Caco-2 (cell line): Measurements from ENCODE around the gene PRDX4. TPM values are rescaled to one million over a fixed set of nuclear protein-coding genes. Genes with fewer than 3 reads are reported as not detected.

Experiments
- BruUV-seq: library from RNA; stranded (reverse); fragments of 400-500 nt; replicated peaks from 2 replicates; lab custom pipeline; 2021; lab: Mats Ljungman, UMichigan
- CTCF ChIA-PET: fragments of 300-600 bp; sonication (Branson Sonifier 250); formaldehyde crosslinking; loops from one replicate; lab custom pipeline; 2022; ENCODE audit warnings: antibody characterized with exemption; lab: Charles Lee
- POLR2A ChIA-PET: fragments of 300-600 bp; sonication (Branson Sonifier 250); formaldehyde crosslinking; loops from one replicate; lab custom pipeline; 2022; ENCODE audit warnings: antibody characterized with exemption; lab: Charles Lee
- DNase-seq, 2 experiments: peaks; one replicate each; pipeline versions ENCODE4 v3.0.0 to v3.0.0-alpha.2; 2020 to 2022
- H3K27me3 ChIP-seq: replicated peaks from 2 replicates; pipeline ENCODE4 v1.6.0; 2011; ENCODE audit warnings: low read length; ENCODE audit not compliant: control insufficient read depth, insufficient read depth
- H3K36me3 ChIP-seq: 2 replicates; pipeline ENCODE4 v1.5.1; 2011; ENCODE audit warnings: low read length; ENCODE audit not compliant: control insufficient read depth, insufficient read depth
- H3K4me1 ChIP-seq: fragments of 250-450 bp; sonication (Bioruptor Pico); 2 replicates; pipeline ENCODE4 v1.5.1; 2020; ENCODE audit warnings: mild to moderate bottlenecking
- H3K4me3 ChIP-seq: 2 replicates; pipeline ENCODE4 v1.5.1; 2011; ENCODE audit warnings: low read depth, mild to moderate bottlenecking, control low read depth, low read length
- H3K9me3 ChIP-seq: fragments of 250-450 bp; sonication (Bioruptor Pico); 2 replicates; pipeline ENCODE4 v1.5.1; 2020; ENCODE audit warnings: mild to moderate bottlenecking, moderate library complexity
- H3K27ac Mint-ChIP-seq: one replicate; pipeline ENCODE4 v1.8.0; 2022; ENCODE audit warnings: mixed read lengths; ENCODE audit not compliant: unreplicated experiment
- H3K27me3 Mint-ChIP-seq: one replicate; pipeline ENCODE4 v1.8.0; 2022; ENCODE audit warnings: mixed read lengths; ENCODE audit not compliant: insufficient read depth, unreplicated experiment
- H3K36me3 Mint-ChIP-seq: one replicate; pipeline ENCODE4 v1.8.0; 2022; ENCODE audit warnings: mild to moderate bottlenecking, mixed read lengths; ENCODE audit not compliant: insufficient read depth, unreplicated experiment
- H3K4me1 Mint-ChIP-seq: one replicate; pipeline ENCODE4 v1.8.0; 2022; ENCODE audit warnings: low read depth, mixed read lengths; ENCODE audit not compliant: unreplicated experiment
- H3K4me3 Mint-ChIP-seq: one replicate; pipeline ENCODE4 v1.8.0; 2022; ENCODE audit warnings: mild to moderate bottlenecking, moderate library complexity, mixed read lengths; ENCODE audit not compliant: unreplicated experiment
- H3K9me3 Mint-ChIP-seq: one replicate; pipeline ENCODE4 v1.8.0; 2022; ENCODE audit warnings: mixed read lengths; ENCODE audit not compliant: unreplicated experiment
- CTCF ChIP-seq, 2 experiments: fragments of 200-600 bp in 1 of 2; IDR thresholded peaks; 1 replicate in 1 of 2; 2 replicates in 1 of 2; pipeline versions ENCODE4 v1.5.1 to v1.8.0; 2011 to 2022; ENCODE audit warnings: antibody characterized with exemption in 1 of 2, control low read depth in 1 of 2, inconsistent platforms in 1 of 2, low read depth in 1 of 2, low read length in 1 of 2, mild to moderate bottlenecking in 1 of 2, moderate library complexity in 1 of 2; ENCODE audit not compliant: insufficient read depth in 1 of 2, severe bottlenecking in 1 of 2, unreplicated experiment in 1 of 2
- intact Hi-C: fragments of 100-400 bp; cut with micrococcal nuclease; formaldehyde crosslinking; loops from one replicate; pipeline ENCODE4 v1.10.0; 2022; ENCODE audit not compliant: unreplicated experiment
- total RNA-seq: library from RNA; stranded (reverse); gene quantifications from 2 replicates; pipeline ENCODE4 v1.2.3, GENCODE V29; 2022

Gene PRDX4
- total RNA-seq, 1 experiment from 2014 or later = 185 TPM

DNA sequence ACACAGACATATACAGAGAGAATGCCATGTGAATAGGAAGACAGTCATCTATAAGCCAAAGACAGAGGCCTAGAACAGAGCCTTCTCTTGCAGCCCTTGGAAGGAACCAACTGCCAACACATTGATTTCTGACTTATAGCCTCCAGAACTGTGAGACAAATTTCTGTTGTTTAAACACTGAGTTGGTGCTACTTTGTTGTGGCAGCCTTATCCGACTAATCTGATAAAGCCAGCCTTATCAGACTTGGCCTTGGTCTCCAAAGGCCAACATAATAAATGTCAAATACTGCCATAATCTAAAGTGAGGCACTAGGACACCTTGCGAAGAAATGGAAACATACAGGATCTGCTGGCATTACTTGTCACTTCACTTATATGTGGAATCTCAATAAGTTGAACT, 24.3 kb upstream of the PRDX4 start:
- Mint-ChIP-seq H3K4me1 (no peaks in the 10 kb centered on the region), H3K4me3 (no peak overlapping the region), H3K27me3 (no peaks in the 10 kb centered on the region), H3K36me3 (no peaks in the 10 kb centered on the region), H3K27ac (no peak overlapping the region), H3K9me3 (peaks cover 20% of the 10 kb centered on the region)
- ChIA-PET CTCF (no interaction called here), POLR2A (no interaction called here)
- no peaks in the 10 kb centered on the region for H3K9me3 ChIP-seq
- H3K36me3 ChIP-seq = no peaks in the 10 kb centered on the region
- no peaks in the 10 kb centered on the region for H3K4me1 ChIP-seq
- TF ChIP-seq CTCF (IDR thresholded peaks at IDR 0.05; ENCODE audit: insufficient read depth in 1 of 2, low read depth in 1 of 2, low read length in 1 of 2, severe bottlenecking in 1 of 2, unreplicated experiment in 1 of 2) = no peak
- intact Hi-C loops = no loop called here
- BruUV-seq = no TSS peak
- H3K4me3 ChIP-seq = no peak overlapping the region
- DNase-seq = no peak
- no peaks in the 10 kb centered on the region for H3K27me3 ChIP-seq

GRCh38 chrX:23644744-23645143, 22.5 kb upstream of the PRDX4 start:
- H3K36me3 ChIP-seq = no peaks in the 10 kb centered on the region
- H3K27me3 ChIP-seq = no peaks in the 10 kb centered on the region
- no peak overlapping the region for H3K4me3 ChIP-seq
- DNase-seq = no peak
- H3K36me3 Mint-ChIP-seq = no peaks in the 10 kb centered on the region
- H3K4me1 Mint-ChIP-seq = no peaks in the 10 kb centered on the region
- CTCF ChIA-PET = no interaction called here
- no peak for TF ChIP-seq CTCF (IDR thresholded peaks at IDR 0.05; ENCODE audit: insufficient read depth in 1 of 2, low read depth in 1 of 2, low read length in 1 of 2, severe bottlenecking in 1 of 2, unreplicated experiment in 1 of 2)
- no peaks in the 10 kb centered on the region for H3K27me3 Mint-ChIP-seq
- peaks cover 12% of the 10 kb centered on the region for H3K9me3 Mint-ChIP-seq
- H3K4me1 ChIP-seq = no peaks in the 10 kb centered on the region
- intact Hi-C loops = no loop called here
- no peak overlapping the region for H3K27ac Mint-ChIP-seq
- no peaks in the 10 kb centered on the region for H3K9me3 ChIP-seq
- POLR2A ChIA-PET = no interaction called here
- BruUV-seq = no TSS peak
- H3K4me3 Mint-ChIP-seq = no peak overlapping the region

DNA sequence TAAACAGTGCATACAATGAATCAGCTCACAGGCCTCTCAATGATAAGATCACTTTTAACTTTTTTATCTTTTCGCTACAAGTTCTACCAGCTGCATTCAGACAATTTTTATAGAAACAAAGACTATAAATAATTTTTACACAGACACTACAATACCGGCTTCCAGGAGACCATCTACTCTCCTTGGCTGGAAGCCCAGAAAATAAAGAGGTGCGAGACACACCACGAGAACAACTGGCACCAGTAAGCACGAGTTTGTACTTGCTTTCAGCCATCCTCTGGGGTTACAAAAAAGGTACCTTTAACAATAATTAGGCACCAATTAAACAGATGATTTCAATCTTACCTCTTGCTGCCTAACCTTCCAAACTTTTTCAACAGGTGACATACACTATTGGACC, 11.2 kb upstream of the PRDX4 start:
- Mint-ChIP-seq H3K4me3 (no peak overlapping the region), H3K27ac (no peak overlapping the region), H3K9me3 (no peaks in the 10 kb centered on the region), H3K4me1 (peaks cover 6% of the 10 kb centered on the region), H3K27me3 (no peaks in the 10 kb centered on the region), H3K36me3 (no peaks in the 10 kb centered on the region)
- Histone ChIP-seq H3K27me3 (no peaks in the 10 kb centered on the region), H3K4me1 (peaks cover 13% of the 10 kb centered on the region), H3K9me3 (no peaks in the 10 kb centered on the region), H3K36me3 (no peaks in the 10 kb centered on the region), H3K4me3 (no peak overlapping the region)
- ChIA-PET CTCF (no interaction called here), POLR2A (no interaction called here)
- no peak for DNase-seq
- no peak for TF ChIP-seq CTCF (IDR thresholded peaks at IDR 0.05; ENCODE audit: insufficient read depth in 1 of 2, low read depth in 1 of 2, low read length in 1 of 2, severe bottlenecking in 1 of 2, unreplicated experiment in 1 of 2)
- no TSS peak for BruUV-seq
- intact Hi-C loops = no loop called here
